ENCODE results near the gene NOS1. TPM values are rescaled to one million over a fixed set of nuclear protein-coding genes. Genes with fewer than 3 reads are reported as not detected.
"Not testable (repeated sequence)": the region's sequence is repeated elsewhere in the genome, so short reads cannot be mapped to it uniquely, and the experiment has no call there.

The NOS1 gene
- polyA plus RNA-seq, 4 donors: 0.71 to 1.00 (median 0.87) TPM

GRCh38 chr12:117280019-117280680 lies 81.3 kb downstream of the NOS1 start:
- no peak for DNase-seq (ENCODE audit: low read depth in 4 of 4, low spot score in 3 of 4)

GRCh38 chr12:117279606-117280005 lies 81.8 kb downstream of the NOS1 start:
- peak in 1 of 4 donors; percentile 3 for DNase-seq (ENCODE audit: low read depth in 4 of 4, low spot score in 3 of 4)

GRCh38 chr12:117277875-117278274 lies 83.6 kb downstream of the NOS1 start:
- no peak for DNase-seq (ENCODE audit: low read depth in 4 of 4, low spot score in 3 of 4)

- no peak for DNase-seq (ENCODE audit: low read depth in 4 of 4, low spot score in 3 of 4)
Observed at GRCh38 chr12:117273091-117273490, 88.3 kb downstream of the NOS1 start.

GRCh38 chr12:117272690-117273089 lies 88.7 kb downstream of the NOS1 start:
- no peak for DNase-seq (ENCODE audit: low read depth in 4 of 4, low spot score in 3 of 4)

GRCh38 chr12:117262749-117263148 lies 98.7 kb downstream of the NOS1 start:
- no peak for DNase-seq (ENCODE audit: low read depth in 4 of 4, low spot score in 3 of 4)

GRCh38 chr12:117261247-117261646 lies 100.2 kb downstream of the NOS1 start:
- DNase-seq (ENCODE audit: low read depth in 4 of 4, low spot score in 3 of 4): no peak

GRCh38 chr12:117255386-117255785 lies 106.0 kb downstream of the NOS1 start:
- DNase-seq (ENCODE audit: low read depth in 4 of 4, low spot score in 3 of 4): no peak

- DNase-seq (ENCODE audit: low read depth in 4 of 4, low spot score in 3 of 4): no peak
Observed at GRCh38 chr12:117243488-117243887, 117.9 kb downstream of the NOS1 start.

GRCh38 chr12:117241697-117242096 lies 119.7 kb downstream of the NOS1 start:
- no peak for DNase-seq (ENCODE audit: low read depth in 4 of 4, low spot score in 3 of 4)

- DNase-seq (ENCODE audit: low read depth in 4 of 4, low spot score in 3 of 4): no peak
Observed at GRCh38 chr12:117240081-117240755, 121.2 kb downstream of the NOS1 start.

- peak; percentile 52 to 54 (median 52) for DNase-seq (ENCODE audit: low read depth in 4 of 4, low spot score in 3 of 4)
Observed at GRCh38 chr12:117236456-117237001, 124.9 kb downstream of the NOS1 start.

GRCh38 chr12:117235261-117235660 lies 126.2 kb downstream of the NOS1 start:
- DNase-seq (ENCODE audit: low read depth in 4 of 4, low spot score in 3 of 4): no peak

- no peak for DNase-seq (ENCODE audit: low read depth in 4 of 4, low spot score in 3 of 4)
Observed at GRCh38 chr12:117234441-117234840, 127.0 kb downstream of the NOS1 start.

- no peak for DNase-seq (ENCODE audit: low read depth in 4 of 4, low spot score in 3 of 4)
Observed at GRCh38 chr12:117231750-117232149, 129.7 kb downstream of the NOS1 start.

- no peak for DNase-seq (ENCODE audit: low read depth in 4 of 4, low spot score in 3 of 4)
Observed at GRCh38 chr12:117228239-117228638, 133.2 kb downstream of the NOS1 start.

- DNase-seq (ENCODE audit: low read depth in 4 of 4, low spot score in 3 of 4): no peak
Observed at GRCh38 chr12:117227000-117227653, 134.3 kb downstream of the NOS1 start.

- DNase-seq (ENCODE audit: low read depth in 4 of 4, low spot score in 3 of 4): no peak
Observed at GRCh38 chr12:117226505-117226904, 134.9 kb downstream of the NOS1 start.

GRCh38 chr12:117225179-117225578 lies 136.2 kb downstream of the NOS1 start:
- no peak for DNase-seq (ENCODE audit: low read depth in 4 of 4, low spot score in 3 of 4)

- DNase-seq (ENCODE audit: low read depth in 4 of 4, low spot score in 3 of 4): not testable (repeated sequence)
Observed at GRCh38 chr12:117220947-117221346, 140.5 kb downstream of the NOS1 start.

GRCh38 chr12:117218149-117218548 lies 143.3 kb downstream of the NOS1 start:
- DNase-seq (ENCODE audit: low read depth in 4 of 4, low spot score in 3 of 4): no peak
